HG03159 (cell line): ENCODE measurements around the gene PON1.
A peak's percentile ranks its signal among the peaks of the same experiment; 100 is the strongest.

Experiments used
- ATAC-seq: cut with Tn5 transposase; IDR thresholded peaks from one replicate; pipeline ENCODE4 v1.9.1; 2021; ENCODE audit warnings: mild to moderate bottlenecking, moderate library complexity; ENCODE audit not compliant: unreplicated experiment

The PON1 gene

GRCh38 chr7:95317966-95318365, 6.4 kb downstream of the PON1 start:
- ATAC-seq = no peak

- ATAC-seq = no peak
Measured at GRCh38 chr7:95317546-95317945, 6.8 kb downstream of the PON1 start.

- peak; percentile 93 for ATAC-seq
Measured at GRCh38 chr7:95316588-95316987, 7.7 kb downstream of the PON1 start.

- ATAC-seq = no peak
Measured at GRCh38 chr7:95312561-95312960, 11.8 kb downstream of the PON1 start.

GRCh38 chr7:95311389-95311788, 12.9 kb downstream of the PON1 start:
- no peak for ATAC-seq

- no peak for ATAC-seq
Measured at GRCh38 chr7:95309951-95310350, 14.4 kb downstream of the PON1 start.

GRCh38 chr7:95304990-95305389, 19.3 kb downstream of the PON1 start:
- no peak for ATAC-seq

- ATAC-seq = no peak
Measured at GRCh38 chr7:95303013-95303905, 21.1 kb downstream of the PON1 start.

GRCh38 chr7:95298091-95298490, 26.2 kb downstream of the PON1 start:
- no peak for ATAC-seq

- no peak for ATAC-seq
Measured at GRCh38 chr7:95297041-95297440, 27.3 kb downstream of the PON1 start.

GRCh38 chr7:95296456-95296855, 27.9 kb downstream of the PON1 start:
- ATAC-seq = no peak

- ATAC-seq = no peak
Measured at GRCh38 chr7:95295397-95295796, 28.9 kb downstream of the PON1 start.

- no peak for ATAC-seq
Measured at GRCh38 chr7:95290166-95290830, 34.0 kb downstream of the PON1 start.

- no peak for ATAC-seq
Measured at GRCh38 chr7:95286096-95286495, 38.2 kb downstream of the PON1 start.

- no peak for ATAC-seq
Measured at GRCh38 chr7:95279417-95279816, 44.9 kb downstream of the PON1 start.

GRCh38 chr7:95276114-95276513, 48.2 kb downstream of the PON1 start:
- no peak for ATAC-seq

- ATAC-seq = no peak
Measured at GRCh38 chr7:95269640-95270039, 54.7 kb downstream of the PON1 start.

- ATAC-seq = no peak
Measured at GRCh38 chr7:95267754-95268153, 56.6 kb downstream of the PON1 start.

GRCh38 chr7:95265634-95266033, 58.7 kb downstream of the PON1 start:
- no peak for ATAC-seq

- no peak for ATAC-seq
Measured at GRCh38 chr7:95264363-95264891, 59.9 kb downstream of the PON1 start.

GRCh38 chr7:95263785-95264362, 60.5 kb downstream of the PON1 start:
- ATAC-seq = no peak

- no peak for ATAC-seq
Measured at GRCh38 chr7:95262875-95263274, 61.5 kb downstream of the PON1 start.
